Right renal cortex interstitium (tissue), 3 donors: ENCODE measurements around the gene DMRT1. TPM values are rescaled to one million over a fixed set of nuclear protein-coding genes. Genes with fewer than 3 reads are reported as not detected.

Source experiments
- DNase-seq, 3 donors: peaks; one replicate each; pipeline ENCODE4 v3.0.0-alpha.2; 2013; ENCODE audit warnings: low read depth in 3 of 3, low spot score in 2 of 3
- polyA plus RNA-seq, 3 donors: library from polyadenylated mRNA; unstranded; fragments of 120-200 nt; gene quantifications; one replicate each; pipeline ENCODE4 v1.2.1, GENCODE V29; 2013; ENCODE audit not compliant: insufficient read length in 3 of 3

DMRT1 gene
- polyA plus RNA-seq = under 1 TPM in 1 of 3 donors, not detected in 2; 0.08 TPM

- peak in 1 of 3 donors; percentile 16 for DNase-seq
Measured at GRCh38 chr9:841371-842209, at the start of gene DMRT1. Gene DMRT1, plus strand, starts transcription at chr9:841697. Its CDS starts 142 bp downstream, at chr9:841839.

- no peak for DNase-seq
Measured at GRCh38 chr9:792331-793260, 48.9 kb upstream of the DMRT1 start.

- no peak for DNase-seq
Measured at GRCh38 chr9:794386-794785, 47.1 kb upstream of the DMRT1 start.

- DNase-seq = no peak
Measured at GRCh38 chr9:795869-796268, 45.6 kb upstream of the DMRT1 start.

- no peak for DNase-seq
Measured at GRCh38 chr9:800591-801150, 40.8 kb upstream of the DMRT1 start.

- DNase-seq = peak in 1 of 3 donors; percentile 24
Measured at GRCh38 chr9:801399-802071, 40.0 kb upstream of the DMRT1 start.

- DNase-seq = no peak
Measured at GRCh38 chr9:804026-804425, 37.5 kb upstream of the DMRT1 start.

GRCh38 chr9:805151-805550 is 36.3 kb upstream of the DMRT1 start:
- no peak for DNase-seq

GRCh38 chr9:806285-807156 is 35.0 kb upstream of the DMRT1 start:
- peak in 1 of 3 donors; percentile 13 for DNase-seq

GRCh38 chr9:811106-811531 is 30.4 kb upstream of the DMRT1 start:
- no peak for DNase-seq

GRCh38 chr9:818958-819357 is 22.5 kb upstream of the DMRT1 start:
- DNase-seq = no peak

GRCh38 chr9:826500-827280 is 14.8 kb upstream of the DMRT1 start:
- DNase-seq = no peak

GRCh38 chr9:840343-840742 is 1.2 kb upstream of the DMRT1 start:
- DNase-seq = no peak

- no peak for DNase-seq
Measured at GRCh38 chr9:842635-843426, 1.3 kb downstream of the DMRT1 start.

- peak in 1 of 3 donors; percentile 6 for DNase-seq
Measured at GRCh38 chr9:843427-843785, 1.9 kb downstream of the DMRT1 start.

GRCh38 chr9:846852-847251 is 5.4 kb downstream of the DMRT1 start:
- no peak for DNase-seq

- no peak for DNase-seq
Measured at GRCh38 chr9:847505-847904, 6.0 kb downstream of the DMRT1 start.

- DNase-seq = no peak
Measured at GRCh38 chr9:849431-849830, 7.9 kb downstream of the DMRT1 start.
